GDM1 (cell line): Measurements from ENCODE around the gene THOC7.

ENCODE experiments used
- DNase-seq: peaks from one replicate; lab custom pipeline; 2025; lab: John Stamatoyannopoulos, UW

THOC7 gene

GRCh38 chr3:63878394-63879060 is 14.9 kb upstream of the THOC7 start:
- DNase-seq = no peak

DNA sequence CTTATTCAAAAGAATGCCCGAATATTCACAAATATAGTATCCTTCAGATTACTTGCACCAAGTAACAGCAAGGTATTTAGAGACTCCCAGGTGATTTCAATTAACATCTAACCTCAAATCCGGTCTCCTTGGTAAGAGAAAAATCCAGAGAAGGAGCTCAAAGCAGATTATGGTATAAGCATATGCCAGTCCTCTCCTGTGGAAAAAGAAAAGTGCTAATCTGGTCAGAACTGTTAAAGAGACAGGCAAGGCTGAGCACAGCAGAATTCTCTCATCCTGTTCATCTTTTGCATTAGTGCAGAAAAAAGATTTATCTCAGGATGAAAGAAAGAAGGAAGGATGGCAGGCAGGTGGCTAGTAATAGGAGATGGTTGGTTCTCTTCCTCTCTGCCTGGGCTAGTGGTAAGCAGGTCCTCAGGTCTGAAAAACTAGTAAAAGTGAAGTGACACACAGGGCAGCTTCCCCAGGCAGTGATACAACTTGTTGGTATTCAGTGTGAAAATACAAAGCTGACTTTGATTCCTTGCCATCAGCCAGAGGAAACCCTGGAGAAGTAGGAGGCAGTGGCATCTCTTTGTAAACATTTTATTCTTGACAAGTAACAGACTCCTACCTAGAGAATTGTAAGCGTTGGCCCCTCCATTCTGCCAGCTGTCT is 14.3 kb upstream of the THOC7 start:
- DNase-seq = no peak

GRCh38 chr3:63876260-63876659 is 12.7 kb upstream of the THOC7 start:
- no peak for DNase-seq

DNA sequence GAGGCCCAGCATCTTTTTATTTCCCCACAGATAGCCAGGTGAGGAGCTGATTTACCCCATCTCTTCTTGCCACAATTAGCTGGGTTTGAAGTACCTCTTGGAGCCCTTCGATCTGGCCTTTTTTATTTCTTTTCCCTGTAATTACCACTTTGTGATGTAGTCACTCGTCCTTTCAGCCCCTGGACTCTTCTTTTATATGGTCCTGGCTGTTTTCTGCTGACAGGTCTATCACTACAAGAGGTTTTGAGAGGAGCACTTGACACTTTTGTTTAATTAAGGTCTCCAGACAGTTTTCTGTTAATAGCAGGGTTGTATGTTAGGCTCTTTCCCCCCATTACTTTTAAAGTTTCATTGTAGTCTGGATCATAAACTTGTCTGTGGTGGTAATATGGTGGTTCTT is 11.9 kb upstream of the THOC7 start:
- DNase-seq = no peak

- no peak for DNase-seq
These were observed 11.2 kb upstream of the THOC7 start for GRCh38 chr3:63874769-63875168.

DNA sequence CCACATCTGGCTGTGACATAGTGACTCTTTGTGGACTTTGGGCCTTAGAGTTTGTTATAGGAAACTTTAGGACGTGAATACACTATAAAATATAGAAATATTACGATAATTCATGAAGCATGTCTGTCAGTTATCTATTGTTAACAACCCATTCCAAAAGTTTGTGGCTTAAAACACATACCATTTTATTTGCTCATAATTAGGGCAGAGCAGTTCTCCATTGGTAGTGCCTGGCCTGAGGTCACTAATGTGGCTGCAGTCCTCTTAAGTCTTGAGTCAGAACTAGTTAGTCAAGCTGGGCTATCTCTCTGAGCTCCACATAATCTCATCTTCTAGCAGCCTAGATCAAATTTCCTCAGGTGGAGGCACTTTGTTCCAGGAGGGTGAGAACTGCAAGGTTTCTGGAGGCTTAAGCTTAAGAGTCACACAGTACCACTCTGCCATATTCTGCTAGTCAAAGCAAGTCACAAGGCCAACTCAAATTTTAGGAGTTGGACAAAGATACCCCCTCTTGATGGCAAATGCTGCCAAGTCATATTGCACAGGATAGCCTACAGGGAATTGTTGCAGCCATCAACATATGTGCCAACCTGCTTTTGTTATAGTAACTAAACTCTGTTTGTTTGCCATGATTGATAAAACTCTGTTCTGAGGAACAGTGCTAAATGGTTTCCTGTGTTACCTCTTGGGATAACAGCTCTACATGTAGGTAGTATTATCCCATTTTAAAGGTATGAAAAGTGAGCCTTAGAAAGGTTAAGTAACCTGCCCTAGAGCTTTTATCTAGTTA is 8.7 kb upstream of the THOC7 start:
- no peak for DNase-seq

DNA sequence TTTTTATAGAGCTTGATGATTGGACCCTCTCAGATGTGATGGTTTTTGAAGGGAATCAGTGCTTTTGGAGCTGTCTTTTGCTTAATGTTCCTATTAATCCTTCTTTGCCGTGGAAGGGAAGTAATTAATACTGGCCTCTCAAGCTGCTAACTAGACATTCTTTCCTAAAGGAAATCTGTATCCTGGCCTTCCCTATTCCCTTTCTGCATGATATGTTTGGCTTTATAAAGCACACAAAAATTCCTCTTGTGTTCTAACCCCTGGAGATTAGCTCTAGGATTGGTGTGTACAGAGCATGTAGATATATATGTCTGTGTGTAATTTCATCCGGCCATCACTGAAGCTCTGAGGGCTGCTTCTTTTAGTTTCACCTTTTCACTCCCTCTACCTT is 7.0 kb upstream of the THOC7 start:
- no peak for DNase-seq

GRCh38 chr3:63869940-63870614 is 6.5 kb upstream of the THOC7 start:
- DNase-seq = no peak

DNA sequence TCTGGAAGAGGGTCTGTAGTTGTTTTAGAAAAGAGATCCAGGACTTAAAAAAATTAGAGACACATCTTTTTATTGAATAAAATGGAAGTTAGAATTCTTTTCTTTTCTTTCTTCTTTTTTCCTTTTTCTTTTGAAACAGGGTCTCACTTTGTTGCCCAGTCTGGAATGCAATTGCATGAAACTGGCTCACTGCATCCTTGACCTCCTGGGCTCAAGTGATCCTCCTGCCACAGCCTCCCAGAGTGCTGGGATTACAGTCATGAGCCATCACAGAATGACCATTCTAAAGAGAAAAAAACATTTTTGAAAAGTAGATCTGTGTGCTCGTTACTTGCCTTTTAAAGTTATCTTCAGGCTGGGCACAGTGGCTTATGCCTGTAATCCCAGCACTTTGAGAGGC is 3.6 kb upstream of the THOC7 start:
- no peak for DNase-seq

GRCh38 chr3:63864965-63865327 is 1.3 kb upstream of the THOC7 start:
- no peak for DNase-seq

DNA sequence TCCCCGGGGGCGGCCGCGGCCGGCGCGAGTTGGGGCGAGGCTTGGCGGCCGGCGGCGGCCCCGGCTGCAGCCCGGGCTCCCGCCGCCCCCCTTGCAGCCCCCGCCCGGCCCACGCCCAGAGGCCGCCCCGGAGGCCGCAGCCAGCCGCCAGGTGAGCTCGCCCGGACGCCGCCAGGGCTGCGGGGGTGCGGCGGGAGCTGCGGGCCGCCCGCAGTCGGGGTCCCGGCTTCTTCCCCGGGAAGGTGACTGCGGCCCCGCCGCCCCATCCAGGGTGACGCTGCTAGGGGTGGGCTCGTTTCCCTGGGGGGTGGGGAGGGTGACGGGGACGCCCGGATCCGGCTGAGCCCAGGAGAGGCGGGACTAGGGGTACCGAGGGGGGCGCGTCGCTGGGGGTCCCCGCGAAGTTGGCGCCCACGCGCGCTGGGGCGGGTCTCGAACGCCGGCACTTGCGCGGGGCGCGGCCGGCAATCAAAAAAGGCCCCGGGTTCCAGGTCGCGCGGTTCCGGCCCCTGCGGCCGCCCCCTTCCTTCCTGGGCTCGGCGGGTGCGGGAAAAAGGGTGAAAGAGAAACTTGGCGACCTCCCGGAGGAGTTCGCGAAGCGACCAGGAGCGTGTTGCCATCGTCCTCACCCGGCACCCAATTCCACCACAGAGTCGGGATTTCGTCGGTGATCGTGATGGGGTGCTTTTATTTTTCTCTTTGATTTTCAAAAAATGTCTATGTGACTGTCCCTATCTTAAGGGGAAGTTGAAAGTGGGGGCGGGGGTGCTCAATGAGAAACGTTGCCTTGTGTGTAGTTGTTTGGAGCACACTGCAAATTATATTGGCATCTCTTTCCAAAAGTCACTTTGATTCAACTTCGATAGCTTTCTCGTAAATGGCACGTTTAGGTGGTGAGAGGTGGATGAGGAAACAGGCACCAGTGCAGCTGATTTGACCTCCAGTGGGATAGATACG is 681 bp upstream of the THOC7 start:
- DNase-seq = no peak

- DNase-seq = no peak
These were observed 828 bp downstream of the THOC7 start for GRCh38 chr3:63862804-63863149.

DNA sequence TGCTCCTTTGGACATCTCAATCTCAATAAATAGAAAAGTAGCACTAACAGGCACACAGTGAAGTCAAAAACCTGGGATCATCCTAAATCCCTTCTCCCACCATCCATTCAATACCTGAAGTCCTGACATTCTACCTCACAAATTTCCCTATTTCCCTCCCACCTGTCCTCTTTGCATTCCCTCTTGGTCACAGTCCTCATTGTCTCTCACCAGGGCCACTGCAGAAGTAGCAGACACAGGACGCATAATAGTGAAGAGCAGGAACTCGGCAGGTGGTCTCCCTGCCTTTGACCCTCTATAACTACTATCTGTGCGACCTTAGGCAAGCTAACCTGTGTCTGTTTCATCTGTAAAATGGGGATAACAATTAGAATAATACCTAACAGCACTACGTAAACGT is 2.3 kb downstream of the THOC7 start:
- DNase-seq = no peak

DNA sequence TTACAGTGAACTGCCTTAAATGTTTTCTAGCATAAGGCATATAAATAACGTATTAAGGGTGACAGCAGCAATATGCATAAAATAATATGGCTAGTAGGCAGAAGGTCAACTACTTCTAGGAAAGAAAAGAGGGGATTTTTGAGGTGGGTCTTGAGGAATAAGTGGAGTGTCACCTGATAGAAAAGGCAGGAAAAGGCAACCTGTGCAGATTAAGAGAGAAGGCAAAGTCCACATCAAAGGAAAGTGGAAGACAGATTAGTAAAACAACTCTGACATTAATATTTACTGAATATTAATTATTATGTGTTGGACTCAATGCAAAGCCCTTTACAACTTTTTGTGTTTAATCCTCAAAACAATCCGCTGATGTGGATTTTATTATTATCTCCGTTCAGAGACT is 2.8 kb downstream of the THOC7 start:
- no peak for DNase-seq

DNA sequence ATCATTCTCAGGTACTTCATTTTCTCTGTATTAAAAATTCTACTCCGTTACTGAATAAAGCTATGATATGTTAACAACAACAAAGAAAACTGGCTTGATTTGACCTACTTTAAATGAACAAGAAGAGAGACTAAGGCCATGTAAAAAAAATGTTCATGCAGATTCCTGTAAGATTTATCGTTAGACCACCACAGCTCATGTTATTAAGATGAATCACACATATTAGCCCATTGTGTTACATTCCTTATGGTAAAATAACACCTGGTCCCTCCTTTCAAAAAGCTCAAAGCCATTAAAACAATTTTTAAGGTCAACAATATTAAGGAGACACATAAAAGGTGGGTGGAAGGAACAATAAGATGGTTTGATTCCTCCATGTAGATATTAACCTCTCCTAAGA is 6.3 kb downstream of the THOC7 start:
- no peak for DNase-seq

DNA sequence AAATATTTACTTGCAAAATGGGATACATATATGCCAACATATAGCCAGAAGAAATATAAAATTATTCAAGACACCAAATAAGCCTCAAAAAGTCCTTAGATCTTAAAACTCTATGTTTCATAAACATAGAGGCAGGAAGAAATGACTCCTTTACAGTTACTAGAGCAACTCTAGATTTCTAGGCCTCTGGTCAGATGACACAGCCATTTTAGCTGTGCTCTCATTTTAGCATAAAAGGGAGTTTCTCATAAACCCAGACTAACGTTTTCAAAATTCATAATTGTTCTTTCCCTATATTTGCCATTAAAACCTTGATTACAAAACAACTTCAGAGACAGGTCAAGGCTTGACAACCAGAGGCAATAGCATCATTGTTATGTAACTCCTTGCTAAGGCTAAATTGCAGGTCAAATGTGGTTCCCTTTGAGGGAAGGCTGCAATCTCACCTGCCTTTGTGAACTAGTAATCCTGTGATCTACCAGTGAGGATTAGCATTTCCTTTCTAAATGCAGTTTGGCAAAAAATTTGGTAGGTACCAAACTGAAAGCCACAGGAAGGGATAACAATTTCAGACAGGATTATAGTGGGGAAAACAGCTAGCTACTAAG is 8.2 kb downstream of the THOC7 start:
- no peak for DNase-seq

GRCh38 chr3:63853106-63853505 is 10.5 kb downstream of the THOC7 start:
- DNase-seq = no peak

DNA sequence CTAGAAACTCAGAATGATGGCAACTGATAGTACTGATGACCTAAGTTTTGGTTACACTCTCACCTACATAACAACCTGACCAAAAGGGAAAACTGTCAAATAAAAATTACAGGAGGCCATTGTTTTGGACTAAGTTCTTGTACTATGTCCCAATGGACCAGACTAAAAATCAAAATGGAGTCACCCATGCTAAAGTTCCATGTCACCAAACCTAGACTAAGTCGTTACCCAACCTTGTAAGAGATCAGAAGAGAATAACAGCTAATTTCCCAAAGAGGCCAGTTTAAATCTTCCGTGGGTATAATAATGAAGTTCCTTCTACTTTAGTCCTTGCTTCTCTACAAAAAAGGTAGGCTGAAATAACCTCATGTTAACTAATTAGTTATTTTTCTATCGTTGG is 12.3 kb downstream of the THOC7 start:
- DNase-seq = no peak

DNA sequence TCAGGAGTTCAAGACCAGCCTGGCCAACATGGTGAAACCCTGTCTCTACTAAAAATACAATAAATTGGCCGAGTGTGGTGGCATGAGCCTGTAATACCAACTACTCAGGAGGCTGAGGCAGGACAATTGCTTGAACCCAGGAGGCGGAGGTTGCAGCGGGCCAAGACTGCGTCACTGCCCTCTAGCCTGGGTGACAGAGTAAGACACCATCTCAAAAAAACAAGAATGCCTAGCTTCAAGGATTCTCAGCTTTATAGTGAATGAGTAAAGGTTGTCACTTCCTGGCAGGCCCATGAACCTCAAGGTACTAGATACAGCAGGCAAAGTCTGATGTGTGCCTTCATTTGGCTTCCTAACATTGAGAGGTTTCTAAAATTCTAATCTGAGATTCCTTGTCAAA is 14.4 kb downstream of the THOC7 start:
- DNase-seq = no peak

DNA sequence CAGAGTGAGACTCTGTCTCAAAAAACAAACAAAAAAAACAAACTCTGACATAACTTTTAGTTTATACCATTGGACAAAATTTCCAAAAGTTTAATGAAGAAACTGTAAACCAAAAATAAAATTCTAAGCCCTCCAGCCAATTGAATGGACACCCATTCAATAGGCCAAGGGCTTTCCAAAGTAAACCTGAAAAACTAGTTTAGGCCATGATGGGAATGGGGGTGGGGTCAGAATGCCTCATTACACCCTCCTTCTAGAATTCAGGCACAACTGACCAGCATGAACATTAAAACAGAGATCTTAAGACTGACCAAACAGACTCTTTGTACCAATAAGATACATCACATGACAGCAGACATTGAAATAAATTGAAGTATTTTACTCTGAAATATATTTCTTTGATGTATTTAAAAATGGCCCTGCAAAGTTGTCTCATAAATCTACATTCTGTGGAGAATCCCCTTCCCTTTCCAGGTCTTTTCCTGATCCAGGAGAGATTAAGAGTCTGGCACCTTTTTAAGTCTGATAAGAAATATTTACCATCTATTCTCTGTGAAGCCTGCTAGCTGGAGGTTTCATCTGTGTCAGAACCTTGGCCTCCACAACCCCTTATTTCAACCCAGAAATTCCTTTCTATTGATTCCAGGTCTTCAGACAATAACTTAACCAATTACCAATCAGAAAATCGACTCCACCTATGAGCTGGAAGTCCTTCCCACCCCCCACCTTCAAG is 15.7 kb downstream of the THOC7 start:
- no peak for DNase-seq

GRCh38 chr3:63845215-63845614 is 18.4 kb downstream of the THOC7 start:
- DNase-seq = no peak
